HL-60 (cell line): ENCODE measurements around the gene TPPP.
"Not testable (repeated sequence)": the region's sequence is repeated elsewhere in the genome, so short reads cannot be mapped to it uniquely, and the experiment has no call there.

Experiments used
- DNase-seq, 2 experiments: peaks; one replicate each; pipeline ENCODE4 v3.0.0-alpha.2; 2010 to 2020; ENCODE audit warnings: low read depth in 1 of 2, low spot score in 1 of 2
- H3K27ac ChIP-seq: fragments of 250-450 bp; sonication (Bioruptor Pico); replicated peaks from 2 replicates; pipeline ENCODE4 v1.5.1; 2020; ENCODE audit warnings: mild to moderate bottlenecking, moderate library complexity
- H3K27me3 ChIP-seq: fragments of 250-450 bp; sonication (Bioruptor Pico); 2 replicates; pipeline ENCODE4 v1.5.1; 2021; ENCODE audit warnings: mild to moderate bottlenecking, moderate library complexity; ENCODE audit not compliant: insufficient read depth, poor library complexity, severe bottlenecking
- H3K4me3 ChIP-seq: replicated peaks from 2 replicates; pipeline ENCODE4 v1.5.1; 2011; ENCODE audit warnings: mild to moderate bottlenecking, control low read depth, low read length; ENCODE audit not compliant: insufficient read depth
- CTCF ChIP-seq: IDR thresholded peaks from one replicate; pipeline ENCODE4 v1.5.1; 2011; ENCODE audit warnings: low read length, control low read depth, inconsistent platforms; ENCODE audit not compliant: insufficient read depth
- GABPA ChIP-seq: IDR thresholded peaks from 2 replicates; pipeline ENCODE4 v1.6.1; 2012; ENCODE audit warnings: low read depth
- POLR2AphosphoS5 ChIP-seq: IDR thresholded peaks from 2 replicates; pipeline ENCODE4 v1.6.1; 2012; ENCODE audit warnings: low read depth
- REST ChIP-seq: IDR thresholded peaks from 2 replicates; pipeline ENCODE4 v1.6.1; 2012; ENCODE audit warnings: low read depth; ENCODE audit not compliant: insufficient replicate concordance
- SPI1 ChIP-seq: IDR thresholded peaks from 2 replicates; pipeline ENCODE4 v1.6.1; 2012; ENCODE audit warnings: low read depth, mild to moderate bottlenecking, borderline replicate concordance

The TPPP gene

GRCh38 chr5:679166-679895 lies 13.8 kb downstream of the TPPP start:
- H3K27me3 ChIP-seq, DNase-seq, H3K4me3 ChIP-seq, H3K27ac ChIP-seq: not testable (repeated sequence)

- not testable (repeated sequence) for H3K27ac ChIP-seq, DNase-seq, H3K27me3 ChIP-seq, H3K4me3 ChIP-seq
Measured at GRCh38 chr5:678521-678920, 14.6 kb downstream of the TPPP start.

DNA sequence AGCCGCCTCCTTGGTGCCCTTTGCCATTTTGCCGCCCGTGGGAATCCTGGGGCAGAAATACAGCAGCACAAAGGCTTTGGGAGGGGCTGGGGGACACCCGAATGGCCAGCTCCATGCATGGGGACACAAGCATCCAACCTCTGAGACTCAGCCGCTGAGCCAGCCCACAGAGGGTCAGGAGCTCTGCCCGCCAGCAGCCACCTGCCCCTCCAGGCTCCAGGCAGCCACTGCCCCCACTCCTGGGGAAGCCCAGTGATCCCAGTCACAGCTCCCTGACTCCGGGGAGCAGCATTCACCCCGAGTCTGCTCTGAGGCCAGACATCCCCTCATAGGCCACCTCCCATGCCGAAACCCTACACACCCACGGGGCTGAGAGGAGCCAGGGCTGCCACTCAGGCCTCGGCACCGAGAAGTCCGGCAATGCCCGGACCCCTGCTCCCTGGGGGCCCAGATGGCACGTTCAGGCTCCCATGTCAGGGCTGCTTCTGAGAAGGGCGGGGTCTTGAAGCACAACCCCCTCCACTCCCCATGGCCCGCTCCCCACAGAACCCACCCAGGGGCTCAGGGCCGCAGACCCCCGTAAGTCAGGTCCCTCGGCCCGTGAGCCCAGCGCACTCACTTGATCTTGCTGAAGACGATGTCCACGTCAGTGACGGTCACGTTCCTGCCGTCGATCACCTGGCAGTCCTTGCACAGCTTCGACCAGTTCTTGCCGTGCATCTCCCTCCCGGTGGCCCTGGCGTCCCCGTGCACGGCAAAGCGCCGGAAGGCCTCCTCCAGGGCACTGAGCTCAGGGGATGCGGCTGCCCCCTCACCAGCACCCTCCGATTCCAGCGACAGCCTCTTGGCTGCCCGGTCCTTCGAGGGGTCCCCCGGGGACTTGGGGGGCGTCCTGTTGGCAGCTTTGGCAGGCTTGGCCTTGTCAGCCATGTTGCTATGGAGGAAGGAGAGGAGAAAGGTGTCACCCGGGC lies 15.7 kb downstream of the TPPP start:
- H3K27me3 ChIP-seq = peaks cover 17% of the 10 kb centered on the region
- TF ChIP-seq GABPA (no peak), SPI1 (no peak), REST (no peak), CTCF (no peak), POLR2AphosphoS5 (no peak)
- no peak overlapping the region for H3K4me3 ChIP-seq
- DNase-seq = no peak
- no peak overlapping the region for H3K27ac ChIP-seq

DNA sequence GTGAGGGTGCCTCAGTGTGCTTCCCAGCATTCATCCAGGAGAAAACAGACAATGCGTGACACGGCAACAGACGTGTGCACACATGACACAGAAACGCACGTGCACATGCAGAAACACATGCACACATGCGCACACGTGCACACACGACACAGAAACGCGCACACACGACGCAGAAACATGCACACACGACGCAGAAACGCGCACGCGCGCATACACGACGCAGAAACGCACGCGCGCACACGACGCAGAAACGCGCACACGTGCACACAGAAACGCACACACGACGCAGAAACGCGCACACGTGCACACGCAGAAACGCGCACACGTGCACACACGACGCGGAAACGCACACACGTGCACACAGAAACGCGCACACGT lies 16.5 kb downstream of the TPPP start:
- H3K27me3 ChIP-seq = peaks cover 20% of the 10 kb centered on the region
- H3K4me3 ChIP-seq = no peak overlapping the region
- no peak for DNase-seq
- TF ChIP-seq REST (no peak), CTCF (no peak), GABPA (no peak), POLR2AphosphoS5 (peak; percentile 40; the same call in 1 of the 2 replicates), SPI1 (no peak)
- H3K27ac ChIP-seq = no peak overlapping the region
